Renal pelvis (tissue), 4 donors: ENCODE data around the gene CCDC40. TPM values are rescaled to one million over a fixed set of nuclear protein-coding genes. Genes with fewer than 3 reads are reported as not detected.
A peak's percentile ranks its signal among the peaks of the same experiment; 100 is the strongest.

Experiments used
- DNase-seq: peaks from one replicate; pipeline ENCODE4 v3.0.0-alpha.2; 2013
- polyA plus RNA-seq, 3 donors: library from polyadenylated mRNA; unstranded; fragments of 120-200 nt; gene quantifications; one replicate each; pipeline ENCODE4 v1.2.1, GENCODE V29; 2013; ENCODE audit not compliant: insufficient read length in 3 of 3

Gene CCDC40
- polyA plus RNA-seq, 3 donors, result 10.9 to 22.2 (median 18.2) TPM

DNA sequence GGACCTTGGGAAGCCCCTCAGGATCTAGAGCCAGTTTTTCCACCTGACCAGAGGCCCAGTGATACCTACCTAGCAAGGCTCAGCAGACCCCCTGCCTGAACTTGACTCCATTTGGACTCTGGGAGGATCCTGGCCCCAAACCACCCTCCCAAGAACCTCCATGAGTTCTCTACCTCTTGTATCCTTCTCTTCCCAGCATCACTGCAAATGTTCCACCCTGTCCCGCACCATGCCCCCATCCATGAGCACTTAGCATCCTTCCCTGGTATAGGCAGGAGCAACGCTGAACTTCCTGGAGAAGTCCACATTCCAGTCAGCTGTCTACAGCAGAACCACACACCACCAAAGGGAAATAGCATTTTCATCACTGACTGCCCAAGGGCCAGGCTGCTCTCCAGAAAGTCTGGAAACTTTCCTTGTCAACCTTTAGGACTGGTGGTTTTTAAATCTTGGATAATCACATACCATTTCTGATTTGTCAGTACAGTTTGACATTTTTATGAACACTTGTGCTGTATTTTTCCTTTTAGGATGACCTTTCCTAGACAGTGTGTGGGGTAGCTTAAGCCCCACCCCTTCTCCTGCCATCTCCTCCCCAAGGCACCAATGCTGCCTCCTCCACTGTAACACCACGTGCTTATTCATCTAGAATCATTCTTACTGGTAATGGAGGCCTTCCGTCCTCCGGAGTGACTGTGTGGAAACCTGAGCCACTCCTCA is 96.6 kb downstream of the CCDC40 start:
- no peak for DNase-seq

DNA sequence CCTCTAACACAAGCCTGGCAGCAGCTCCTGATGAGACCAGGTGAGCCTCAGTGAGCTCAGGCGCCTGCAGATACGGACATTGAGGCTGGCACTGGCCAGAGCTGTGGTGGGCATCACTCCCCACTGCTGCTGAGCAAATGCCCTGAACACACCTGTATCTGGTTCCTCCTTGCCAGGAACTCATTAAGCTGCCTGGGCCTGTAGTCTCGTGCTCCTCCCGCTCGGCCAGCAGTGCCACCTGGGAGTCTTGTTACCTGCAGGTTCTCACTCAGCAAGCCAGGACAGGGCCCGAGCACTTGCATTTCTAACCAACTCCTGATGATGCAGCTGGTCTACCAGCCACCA is 97.2 kb downstream of the CCDC40 start:
- no peak for DNase-seq

DNA sequence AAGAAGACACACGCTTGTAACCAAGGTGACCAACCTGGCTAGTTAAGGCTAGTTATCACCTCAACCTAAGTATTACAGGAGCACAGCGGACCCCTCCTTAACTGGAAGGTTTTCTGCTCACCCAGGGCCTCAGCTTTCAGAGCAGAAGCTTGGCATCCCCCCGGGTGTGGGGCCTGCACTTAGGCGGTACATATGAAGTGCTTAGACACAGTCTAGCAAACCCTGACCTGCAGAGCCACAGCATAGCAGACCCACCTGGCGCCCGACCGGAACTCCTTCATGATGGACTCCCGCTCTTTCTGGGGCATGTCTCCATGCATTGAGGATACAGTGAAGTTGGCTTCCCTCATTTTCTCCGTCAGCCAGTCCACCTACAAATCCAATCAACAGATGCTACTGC is 100.7 kb downstream of the CCDC40 start:
- no peak for DNase-seq

DNA sequence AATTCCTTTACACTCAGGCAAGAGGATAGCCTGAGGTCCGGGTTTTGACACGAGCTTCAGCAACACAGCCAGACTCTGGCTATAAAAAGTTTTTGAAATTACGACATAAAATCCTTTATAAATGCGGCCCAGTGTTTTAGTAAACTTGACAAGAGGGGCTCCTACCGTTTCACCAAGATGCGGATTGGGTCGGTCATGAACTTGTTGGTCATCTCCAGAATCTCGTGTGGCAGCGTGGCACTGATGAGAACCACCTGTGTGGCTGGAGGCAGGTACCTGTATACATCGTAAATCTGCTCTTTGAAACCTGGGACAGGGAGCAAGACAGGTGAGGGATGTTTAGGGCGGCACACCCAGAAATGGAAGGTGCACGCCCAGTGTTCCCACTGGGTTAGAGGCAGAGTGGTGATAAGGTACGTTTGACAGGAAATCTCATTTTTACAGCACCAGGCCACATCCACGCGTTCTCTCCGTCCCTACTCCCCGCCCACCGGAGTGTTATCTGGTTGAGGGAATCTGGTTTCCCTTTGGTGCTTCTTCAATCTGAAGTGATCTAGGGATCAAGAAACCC is 102.5 kb downstream of the CCDC40 start:
- DNase-seq, result no peak

DNA sequence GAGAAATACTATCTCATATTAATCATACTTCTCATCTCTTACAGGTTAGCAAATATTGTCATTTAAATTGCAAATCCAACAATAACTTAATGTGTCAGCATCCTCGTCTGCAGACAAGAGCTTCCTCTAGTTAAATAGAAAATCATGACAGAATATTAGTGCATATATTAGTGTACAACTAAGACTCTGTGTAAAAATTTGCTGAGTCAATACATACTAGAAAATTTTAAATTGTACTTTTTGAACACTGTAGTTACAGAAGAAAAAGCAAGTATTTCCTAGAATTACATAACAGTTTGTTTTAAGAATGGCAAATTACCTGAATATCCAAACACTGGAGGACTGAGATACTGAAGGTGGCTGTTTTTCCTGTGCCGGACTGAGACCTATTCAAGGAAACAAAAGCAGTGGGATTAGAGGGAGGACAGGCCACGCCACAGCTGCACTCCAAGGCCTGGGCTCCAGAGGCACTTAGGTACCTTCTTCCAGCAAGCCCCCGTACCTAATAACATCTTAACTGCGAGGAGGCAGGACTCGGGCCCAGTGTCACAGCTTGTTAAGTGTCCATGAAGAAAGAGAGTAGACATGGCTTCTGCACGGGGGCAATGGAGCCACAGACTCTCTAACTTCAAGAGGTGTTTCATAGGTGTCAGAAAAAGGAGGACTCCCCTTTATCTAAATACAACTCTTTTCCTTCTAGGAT is 105.2 kb downstream of the CCDC40 start:
- no peak for DNase-seq

DNA sequence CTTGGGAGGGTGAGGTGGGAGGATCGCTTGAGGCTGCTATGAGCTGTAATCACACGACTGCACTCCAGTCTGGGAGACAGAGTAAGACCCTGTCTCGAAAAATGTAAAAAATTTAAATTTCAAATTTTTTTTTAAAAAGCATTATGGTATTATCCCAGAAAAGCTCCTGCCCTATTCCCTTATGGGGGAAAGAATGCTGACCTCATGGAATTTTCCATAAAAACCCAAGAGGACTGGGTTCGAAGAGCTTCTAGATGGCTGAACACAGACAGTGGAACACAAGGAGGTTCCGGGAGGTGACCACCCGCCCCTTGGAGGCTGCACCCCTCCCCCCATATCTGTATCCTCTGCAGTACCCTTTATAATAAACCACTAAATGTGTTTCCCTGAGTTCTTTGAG is 106.5 kb downstream of the CCDC40 start:
- DNase-seq, result no peak

DNA sequence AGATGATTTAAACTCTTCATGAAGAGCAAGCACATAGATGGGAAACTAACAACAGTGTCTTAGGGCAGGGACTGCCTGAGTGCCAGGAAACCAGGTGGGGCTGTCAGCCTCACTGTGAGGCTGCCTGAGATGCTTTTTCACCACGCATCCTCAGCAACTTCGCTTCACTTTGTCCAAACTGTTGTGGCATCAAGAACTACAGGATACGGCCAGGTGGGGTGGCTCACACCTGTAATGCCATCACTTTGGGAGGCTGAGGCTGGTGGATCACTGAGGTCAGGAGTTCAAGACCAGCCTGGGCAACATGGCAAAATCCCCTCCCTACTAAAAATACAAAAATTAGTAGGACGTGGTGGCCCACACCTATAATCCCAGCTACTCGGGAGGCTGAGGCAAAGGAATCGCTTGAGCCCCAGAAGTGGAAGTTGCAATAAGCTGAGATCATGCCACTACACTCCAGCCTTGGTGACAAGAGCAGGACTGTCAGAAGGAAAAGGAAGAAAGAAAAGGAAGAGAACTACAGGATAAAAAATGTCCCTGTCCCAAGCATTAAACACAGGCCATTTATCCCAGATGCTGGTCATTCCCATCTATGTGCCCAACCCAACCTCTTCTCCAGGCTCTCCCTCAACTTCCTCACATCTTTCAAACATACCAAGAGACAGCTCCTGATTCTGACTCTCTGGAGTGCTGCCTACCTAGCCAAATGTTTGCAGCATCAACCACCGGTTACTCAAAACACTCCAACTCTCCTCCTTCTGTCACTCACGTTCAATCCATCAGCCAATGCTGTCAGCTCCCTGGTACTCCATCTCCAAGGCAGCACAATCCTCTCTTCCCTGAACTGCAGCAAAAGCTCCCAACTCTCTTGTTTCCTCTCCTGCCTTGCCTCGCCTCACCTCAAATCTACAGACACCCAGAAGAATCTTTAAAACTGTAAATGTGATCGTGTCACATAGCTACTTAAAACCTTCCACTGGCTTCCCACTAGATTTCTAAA is 108.9 kb downstream of the CCDC40 start:
- no peak for DNase-seq

DNA sequence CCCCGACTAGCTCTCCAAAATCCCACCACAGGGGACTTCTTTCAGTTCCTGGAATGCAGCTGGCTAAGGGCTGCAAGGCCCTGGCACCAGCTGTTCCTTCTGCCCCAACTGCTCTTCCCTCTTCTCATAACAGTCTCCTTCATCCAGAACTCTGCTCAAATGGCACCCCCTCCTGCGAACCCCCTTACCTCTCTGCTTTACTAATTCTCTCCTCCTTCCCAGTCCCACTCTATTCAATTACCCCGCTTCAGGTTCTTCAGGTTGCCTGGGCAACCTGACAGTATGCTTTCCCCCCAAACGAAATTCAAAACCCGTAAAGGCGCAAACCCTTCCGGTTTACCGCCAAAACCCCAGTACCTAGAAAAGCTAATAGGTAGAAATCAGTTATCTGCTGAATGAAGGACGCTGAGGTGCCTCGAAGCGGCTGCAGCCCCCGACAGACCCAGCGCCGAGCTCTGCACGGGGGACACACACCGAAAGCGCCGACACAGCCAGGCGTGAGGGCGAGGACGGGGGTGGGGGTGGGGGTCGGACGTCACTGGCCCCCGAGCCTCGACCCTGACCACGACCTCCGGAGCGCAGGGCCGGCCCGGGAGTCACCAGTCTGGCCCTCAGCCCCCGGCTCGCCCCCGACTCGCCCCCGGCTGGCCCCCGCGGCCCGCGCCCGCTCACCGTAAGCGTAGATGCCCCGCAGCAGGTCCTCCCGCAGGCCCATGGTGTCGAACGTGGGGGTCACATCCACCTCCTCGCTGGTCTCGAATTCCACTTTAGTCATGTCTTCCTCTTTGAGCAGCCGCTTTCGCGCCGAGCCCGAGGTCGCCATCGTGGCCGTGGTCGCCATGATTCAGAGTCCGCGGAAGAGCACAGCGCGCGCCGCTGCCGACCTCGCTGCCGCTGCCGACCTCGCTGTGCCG is 109.9 kb downstream of the CCDC40 start:
- peak; percentile 41 for DNase-seq

DNA sequence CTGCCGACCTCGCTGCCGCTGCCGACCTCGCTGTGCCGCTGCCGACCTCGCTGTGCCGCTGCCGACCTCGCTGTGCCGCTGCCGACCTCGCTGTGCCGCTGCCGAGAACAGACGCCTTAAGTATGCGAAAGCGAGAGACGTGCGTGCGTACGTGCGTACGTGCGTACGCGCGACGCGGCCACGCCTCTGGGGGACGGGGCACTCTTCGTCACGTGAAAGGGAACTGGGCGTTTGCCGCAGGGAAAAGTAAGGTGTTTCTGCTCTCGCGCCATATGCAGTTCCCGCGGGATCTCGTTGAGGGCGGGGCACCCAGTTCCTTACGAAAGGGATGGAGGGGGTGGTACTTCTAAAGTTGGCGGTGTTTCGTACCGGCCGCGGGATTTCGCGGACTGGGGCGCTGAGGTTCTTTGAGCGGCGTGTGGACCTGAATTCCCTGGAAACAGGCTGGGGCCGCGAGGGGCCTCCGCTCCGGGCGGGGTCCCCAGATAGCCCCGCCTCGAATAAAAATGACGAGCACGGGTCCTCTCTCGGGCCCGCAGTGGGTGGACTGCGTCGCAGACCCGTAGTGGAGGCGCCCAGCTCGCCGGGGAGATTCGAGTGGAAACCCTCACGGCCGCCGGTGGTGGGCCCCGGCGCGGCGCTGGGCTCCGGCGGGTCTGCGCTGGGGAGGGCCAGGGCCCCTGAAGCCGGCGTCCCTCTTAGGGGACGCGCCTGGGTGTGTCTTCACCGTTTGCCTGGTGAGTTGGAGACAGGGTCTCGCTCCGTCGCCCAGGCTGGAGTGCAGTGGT is 110.8 kb downstream of the CCDC40 start, which contains the start of gene EIF4A3:
Gene EIF4A3, minus strand, starts transcription at position 94 of the 788 bp plus-strand sequence. CDS start 167 bp downstream, outside the sequence.
- DNase-seq, result peak; percentile 98

Other genes with a start within 250 kb of the CCDC40 start
- gene CBX8, start 239.6 kb upstream of the CCDC40 start, polyA plus RNA-seq, result 10 to 100 TPM; 15.7 to 18.3 (median 15.7) TPM
- 10 to 100 TPM; 12.3 to 16.8 (median 13.2) TPM for gene CBX4, start 197.2 kb upstream of the CCDC40 start, polyA plus RNA-seq
- 10 to 100 TPM; 32.7 to 44.9 (median 36.6) TPM for gene TBC1D16, start 770 bp upstream of the CCDC40 start, polyA plus RNA-seq
- gene GAA, start 64.9 kb downstream of the CCDC40 start, polyA plus RNA-seq, result 10 to 100 TPM; 47.2 to 64.0 (median 48.2) TPM
- gene EIF4A3, start 110.5 kb downstream of the CCDC40 start, polyA plus RNA-seq, result 100 to 1,000 TPM; 103 to 115 (median 114) TPM
- 1 to 10 TPM; 1.1 to 2.2 (median 2.1) TPM for gene CARD14, start 133.4 kb downstream of the CCDC40 start, polyA plus RNA-seq
- 10 to 100 TPM; 35.8 to 52.6 (median 47.8) TPM for gene SGSH, start 183.7 kb downstream of the CCDC40 start, polyA plus RNA-seq
- 10 to 100 TPM; 23.6 to 32.1 (median 30.8) TPM for gene SLC26A11, start 183.8 kb downstream of the CCDC40 start, polyA plus RNA-seq
- gene RNF213, start 224.2 kb downstream of the CCDC40 start, polyA plus RNA-seq, result 100 to 1,000 TPM in 2 of 3 donors, 10 to 100 TPM in 1; 54.7 to 107 (median 104) TPM